ENCODE data around the gene IFNA8.
"Not testable (repeated sequence)": the region's sequence is repeated elsewhere in the genome, so short reads cannot be mapped to it uniquely, and the experiment has no call there.

Gene IFNA8

DNA sequence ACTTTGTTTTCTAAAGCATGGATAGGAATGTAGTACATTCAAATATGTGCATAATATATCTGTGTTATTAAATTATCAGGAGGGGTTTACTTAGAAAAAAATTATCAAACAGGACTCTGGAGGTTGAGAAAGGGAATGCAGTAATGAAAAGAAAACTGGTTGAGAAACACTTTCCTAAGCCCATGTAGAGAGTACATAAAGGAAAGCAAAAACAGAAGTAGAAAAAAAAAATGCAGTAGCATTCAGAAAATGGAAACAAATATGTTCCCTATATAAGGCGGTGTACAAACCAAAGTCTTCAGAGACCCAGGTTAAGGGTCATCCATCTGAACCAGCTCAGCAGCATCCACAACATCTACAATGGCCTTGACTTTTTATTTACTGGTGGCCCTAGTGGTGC lies at the start of gene IFNA8:
TSS of gene IFNA8 (plus strand) at position 301 of the 400 bp plus-strand sequence. CDS start at position 361, 60 bp downstream.
- ATAC-seq (no peak), DNase-seq (no peak)
- Mint-ChIP-seq H3K9me3 (no peaks in the 10 kb centered on the region), H3K27me3 (peaks cover 43% of the 10 kb centered on the region), H3K27ac (no peak within 1 kb of the TSS), H3K4me3 (no peak within 1 kb of the TSS), H3K4me1 (peaks cover 5% of the 10 kb centered on the region)

DNA sequence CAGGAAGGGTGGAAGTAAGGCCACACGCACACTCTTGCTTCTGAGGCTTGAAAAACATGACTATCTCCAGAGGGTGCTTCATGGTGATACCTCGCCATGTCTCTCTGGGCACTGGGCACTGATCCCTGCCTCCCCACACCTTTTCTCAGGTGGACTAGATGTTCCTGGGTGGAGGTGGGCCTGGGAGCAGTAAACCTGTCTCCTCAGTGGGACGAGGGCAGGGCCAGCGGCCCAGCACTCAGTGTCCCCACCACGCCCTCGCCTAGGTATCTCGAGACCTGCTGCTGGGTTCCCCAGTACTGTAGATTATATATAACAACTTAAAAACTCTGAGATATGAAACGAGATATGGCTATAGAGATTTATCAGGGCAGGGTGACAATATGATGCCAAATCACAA lies 46.6 kb upstream of the IFNA8 start:
- ATAC-seq, result no peak
- H3K27me3 Mint-ChIP-seq, result peaks cover 25% of the 10 kb centered on the region
- peaks cover 15% of the 10 kb centered on the region for H3K4me1 Mint-ChIP-seq
- DNase-seq, result no peak
- no peaks in the 10 kb centered on the region for H3K9me3 Mint-ChIP-seq
- H3K4me3 Mint-ChIP-seq, result no peak overlapping the region
- no peak overlapping the region for H3K27ac Mint-ChIP-seq

DNA sequence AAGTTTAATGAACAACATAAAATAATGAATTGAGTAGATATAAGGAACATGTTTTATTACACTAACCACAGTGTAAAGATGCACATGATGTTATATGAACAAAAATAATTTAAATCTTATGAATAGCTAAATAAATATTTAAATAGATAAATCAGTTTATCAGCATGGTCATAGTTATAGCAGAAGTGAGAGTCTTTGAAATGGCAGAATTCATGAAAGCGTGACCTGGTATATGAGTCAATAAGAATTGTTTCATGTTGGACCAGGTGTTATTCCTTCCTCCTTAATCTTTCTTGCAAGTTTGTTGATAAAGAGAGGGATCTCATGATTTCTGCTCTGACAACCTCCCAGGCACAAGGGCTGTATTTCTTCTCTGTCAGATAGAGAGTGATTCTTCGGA lies 41.7 kb upstream of the IFNA8 start:
- H3K27me3 Mint-ChIP-seq, result peaks cover 35% of the 10 kb centered on the region
- H3K9me3 Mint-ChIP-seq, H3K4me3 Mint-ChIP-seq, ATAC-seq, H3K4me1 Mint-ChIP-seq, DNase-seq, H3K27ac Mint-ChIP-seq: not testable (repeated sequence)

DNA sequence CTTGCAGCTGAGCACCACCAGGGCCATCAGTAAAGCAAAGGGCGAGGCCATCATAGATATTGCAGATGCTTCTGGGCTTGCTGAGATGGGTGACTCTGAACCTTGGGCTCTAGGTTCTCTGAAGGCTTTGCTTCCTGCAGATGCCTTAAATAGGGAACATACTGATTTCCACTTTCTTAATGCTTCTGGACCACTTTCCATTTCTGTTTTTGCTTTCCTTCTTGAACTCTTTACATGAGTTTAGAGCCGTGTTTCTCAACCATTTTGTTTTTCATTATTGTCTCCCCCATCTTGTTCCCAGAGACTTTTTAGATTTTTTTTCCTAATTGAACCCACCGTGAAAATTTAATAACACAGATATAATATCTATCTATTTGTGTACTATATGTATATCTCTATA lies 41.0 kb upstream of the IFNA8 start, which contains the start of gene IFNA13:
TSS of gene IFNA13 (minus strand) at position 101 of the 400 bp plus-strand sequence. CDS start at position 54, 47 bp downstream.
- Mint-ChIP-seq H3K27ac (no peak within 1 kb of the TSS), H3K4me1 (no peaks in the 10 kb centered on the region)

DNA sequence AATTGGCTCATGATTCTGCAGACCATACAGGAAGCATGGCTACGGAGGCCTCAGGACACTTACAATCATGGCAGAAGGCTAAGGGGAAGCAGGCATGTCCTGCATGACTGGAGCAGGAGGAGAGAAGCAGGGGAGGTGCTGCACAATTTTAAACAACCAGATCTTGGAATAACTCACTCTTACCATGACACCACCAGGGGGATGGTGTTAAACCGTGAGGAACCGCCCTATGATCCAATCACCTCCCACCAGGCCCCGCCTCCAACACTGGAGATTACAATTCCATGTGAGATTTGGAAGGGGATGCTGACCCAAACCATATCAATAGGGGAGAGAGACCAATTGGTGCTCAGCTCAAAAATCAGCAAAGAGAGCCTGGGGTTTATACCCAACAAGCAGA lies 37.5 kb upstream of the IFNA8 start:
- not testable (repeated sequence) for H3K4me3 Mint-ChIP-seq, DNase-seq, H3K27ac Mint-ChIP-seq

More for the DNA sequence above, 41.0 kb upstream of the IFNA8 start, which contains the start of gene IFNA13:
- DNase-seq, result no peak
- Mint-ChIP-seq H3K27me3 (peaks cover 34% of the 10 kb centered on the region), H3K4me3 (no peak within 1 kb of the TSS), H3K9me3 (no peaks in the 10 kb centered on the region)
- no peak for ATAC-seq

DNA sequence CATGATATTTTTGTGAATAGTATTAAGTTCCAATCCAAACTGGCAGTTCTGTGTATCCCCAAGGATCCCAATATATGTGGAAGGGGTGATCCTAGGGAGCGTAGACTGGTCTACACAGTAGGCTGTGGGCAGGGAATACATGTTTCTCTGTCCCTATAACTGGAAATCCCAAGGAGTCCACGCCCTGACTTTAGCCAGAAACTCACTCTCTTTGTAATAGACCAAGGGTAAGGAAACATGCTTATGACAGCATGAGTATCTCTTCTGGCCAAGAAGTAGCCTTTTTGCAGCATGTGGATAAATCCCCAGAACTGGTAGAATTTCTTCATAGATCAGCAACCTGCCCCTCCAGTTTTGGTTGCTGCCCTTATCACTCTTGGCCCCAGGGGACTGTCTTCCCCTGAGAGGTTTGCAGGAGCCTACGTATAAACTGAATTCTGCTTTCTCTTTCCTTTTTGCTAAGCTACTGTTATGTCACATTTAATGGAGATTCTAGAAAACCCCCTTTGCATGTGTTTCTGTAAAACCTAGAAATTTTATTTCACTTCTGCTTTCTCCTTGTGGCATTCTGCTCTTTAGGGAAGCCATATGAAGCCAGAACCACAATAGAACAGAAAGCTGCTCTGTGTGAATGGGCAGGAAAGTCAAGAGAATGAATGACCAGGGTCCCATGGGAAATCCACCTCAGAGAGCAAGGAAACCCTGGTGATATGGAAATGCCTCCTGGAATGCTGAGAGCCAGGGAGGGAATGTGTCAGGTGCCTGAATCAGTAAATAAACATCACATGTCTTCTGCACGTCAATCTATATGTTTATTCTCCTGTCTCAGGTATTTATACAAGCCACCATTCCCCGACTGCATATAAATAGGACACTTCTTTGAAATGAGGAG lies 27.2 kb upstream of the IFNA8 start:
- Mint-ChIP-seq H3K27me3 (peaks cover 42% of the 10 kb centered on the region), H3K4me3 (peak overlapping the region; percentile 40 to 60), H3K27ac (no peak overlapping the region), H3K4me1 (peaks cover 27% of the 10 kb centered on the region), H3K9me3 (no peaks in the 10 kb centered on the region)
- peak; percentile 97 for ATAC-seq
- DNase-seq, result no peak

More for the DNA sequence above, 37.5 kb upstream of the IFNA8 start:
- not testable (repeated sequence) for ATAC-seq, H3K4me1 Mint-ChIP-seq, H3K9me3 Mint-ChIP-seq
- peaks cover 13% of the 10 kb centered on the region for H3K27me3 Mint-ChIP-seq

DNA sequence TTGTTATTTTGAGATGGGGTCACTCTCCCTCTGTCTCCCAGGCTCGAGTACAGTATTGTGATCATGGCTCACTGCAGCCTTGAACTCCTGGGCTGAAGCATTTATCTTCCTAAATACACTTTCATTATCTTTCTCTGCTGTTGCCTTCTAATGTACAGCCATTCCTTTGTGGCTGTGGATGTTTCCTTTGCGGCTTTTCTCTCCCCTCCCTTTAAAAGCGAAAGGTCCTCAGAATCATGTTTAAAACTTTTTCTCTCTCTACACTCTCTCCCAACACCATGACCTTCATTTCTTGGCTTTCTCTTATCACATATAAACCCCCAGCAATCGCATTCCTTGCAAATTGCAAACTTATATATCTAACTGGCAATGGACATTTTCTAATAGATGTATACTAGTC lies 25.3 kb upstream of the IFNA8 start:
- ATAC-seq, result no peak
- no peaks in the 10 kb centered on the region for H3K9me3 Mint-ChIP-seq
- DNase-seq, result no peak
- H3K27me3 Mint-ChIP-seq, result peaks cover 42% of the 10 kb centered on the region
- H3K27ac Mint-ChIP-seq, result peak overlapping the region in 1 of 2 donors; percentile 18
- H3K4me1 Mint-ChIP-seq, result peaks cover 26% of the 10 kb centered on the region
- peak overlapping the region; percentile 1 to 2 for H3K4me3 Mint-ChIP-seq

DNA sequence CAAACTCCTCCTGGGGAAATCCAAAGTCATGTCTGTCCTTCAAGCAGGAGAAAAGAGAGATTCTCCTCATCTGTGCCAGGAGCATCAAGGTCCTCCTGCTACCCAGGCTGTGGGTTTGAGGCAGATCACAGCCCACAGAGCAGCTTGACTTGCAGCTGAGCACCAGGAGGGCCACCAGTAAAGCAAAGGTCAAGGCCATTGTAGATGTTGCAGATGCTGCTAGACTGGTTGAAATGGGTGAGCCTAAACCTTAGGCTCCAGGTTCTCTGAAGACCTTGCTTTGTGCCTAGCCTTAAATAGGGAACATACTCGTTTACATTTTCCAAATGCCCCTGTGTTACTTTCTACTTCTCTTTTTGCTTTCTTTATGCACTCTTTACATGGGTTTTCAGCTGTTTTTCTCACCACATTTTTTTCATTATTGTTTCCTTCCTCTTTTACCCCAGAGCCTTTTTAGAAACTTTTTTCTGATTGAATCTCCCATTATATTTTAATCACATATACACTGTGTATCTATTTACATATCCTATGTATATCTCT lies 23.7 kb upstream of the IFNA8 start, which contains the start of gene IFNA2:
TSS of gene IFNA2 (minus strand) at position 268 of the 540 bp plus-strand sequence. CDS start at position 199, 69 bp downstream.
- no peak for DNase-seq
- Mint-ChIP-seq H3K9me3 (no peaks in the 10 kb centered on the region), H3K27me3 (peaks cover 40% of the 10 kb centered on the region), H3K27ac (no peak within 1 kb of the TSS), H3K4me1 (peaks cover 16% of the 10 kb centered on the region), H3K4me3 (no peak within 1 kb of the TSS)
- no peak for ATAC-seq

DNA sequence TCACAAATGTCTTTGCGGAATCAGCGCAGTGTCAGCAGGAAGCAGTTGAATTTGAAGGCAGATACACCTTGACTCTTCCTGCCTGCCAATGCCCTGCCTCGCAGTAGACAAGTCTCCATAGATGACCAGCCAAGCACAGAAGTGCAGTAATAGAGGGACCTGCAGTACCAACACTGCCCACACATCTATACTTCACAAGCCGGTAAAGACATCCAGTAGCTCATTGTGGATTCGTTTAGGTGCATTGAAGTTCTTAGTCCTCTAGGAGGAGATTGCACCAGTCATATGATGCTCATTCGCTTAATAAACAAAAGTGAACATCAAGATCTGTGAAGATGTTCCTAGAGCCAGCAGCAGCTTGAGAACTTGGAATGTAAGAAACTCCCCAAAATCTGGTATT lies 16.6 kb upstream of the IFNA8 start:
- H3K27ac Mint-ChIP-seq, result no peak overlapping the region
- H3K4me3 Mint-ChIP-seq, result no peak overlapping the region
- H3K4me1 Mint-ChIP-seq, result peaks cover 11% of the 10 kb centered on the region
- no peaks in the 10 kb centered on the region for H3K9me3 Mint-ChIP-seq
- H3K27me3 Mint-ChIP-seq, result peaks cover 63% of the 10 kb centered on the region
- ATAC-seq (peak; percentile 84), DNase-seq (no peak)

DNA sequence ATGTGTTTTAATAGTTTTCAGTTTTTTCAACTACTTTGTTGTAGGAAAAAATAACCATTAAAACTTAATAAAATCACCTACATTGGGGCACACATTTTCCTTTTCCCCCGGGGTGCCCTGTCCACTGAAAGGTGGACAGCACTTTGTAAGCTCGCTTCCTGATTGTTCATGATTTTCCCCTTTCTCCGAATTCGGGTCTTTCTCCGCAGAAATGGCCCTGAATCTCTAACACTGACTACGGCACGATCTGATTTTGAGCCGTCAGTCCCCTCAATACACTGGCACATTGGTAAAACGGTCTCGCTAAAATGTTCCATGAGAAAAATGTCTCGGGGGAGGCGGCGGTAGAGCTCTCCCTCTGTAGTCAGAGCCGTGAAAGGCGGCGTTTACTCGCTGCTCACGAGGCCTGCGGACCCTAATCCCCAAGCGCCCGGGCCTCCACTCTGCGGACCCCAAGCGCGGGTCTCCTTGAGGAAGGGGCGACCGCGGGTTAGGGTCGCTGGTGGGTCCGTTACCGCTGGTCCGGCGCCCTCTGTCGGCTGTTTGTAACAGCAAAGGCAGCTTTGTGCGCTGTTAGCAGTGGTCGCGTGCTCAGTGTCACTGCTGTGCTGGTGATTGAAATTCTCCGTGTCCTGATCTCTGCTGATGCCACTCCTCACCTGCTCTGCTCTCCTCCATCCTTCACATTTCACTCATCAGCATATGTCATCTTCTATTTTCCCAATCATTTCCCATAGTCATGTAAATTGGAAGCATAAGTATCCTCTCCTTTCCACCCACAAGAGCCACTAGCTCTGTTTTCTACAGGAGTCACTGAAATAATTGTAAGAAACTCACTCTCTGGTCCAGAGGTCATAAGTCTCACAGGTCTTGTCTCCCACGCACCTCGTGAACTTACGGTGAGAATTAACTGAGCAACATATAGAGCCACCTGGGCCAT lies 12.9 kb upstream of the IFNA8 start:
- DNase-seq (peak; percentile 58 to 63), ATAC-seq (peak; percentile 86)
- Mint-ChIP-seq H3K9me3 (no peaks in the 10 kb centered on the region), H3K4me3 (peak overlapping the region; percentile 35 to 93), H3K4me1 (peaks cover 16% of the 10 kb centered on the region), H3K27ac (no peak overlapping the region), H3K27me3 (peaks cover 57% of the 10 kb centered on the region)

DNA sequence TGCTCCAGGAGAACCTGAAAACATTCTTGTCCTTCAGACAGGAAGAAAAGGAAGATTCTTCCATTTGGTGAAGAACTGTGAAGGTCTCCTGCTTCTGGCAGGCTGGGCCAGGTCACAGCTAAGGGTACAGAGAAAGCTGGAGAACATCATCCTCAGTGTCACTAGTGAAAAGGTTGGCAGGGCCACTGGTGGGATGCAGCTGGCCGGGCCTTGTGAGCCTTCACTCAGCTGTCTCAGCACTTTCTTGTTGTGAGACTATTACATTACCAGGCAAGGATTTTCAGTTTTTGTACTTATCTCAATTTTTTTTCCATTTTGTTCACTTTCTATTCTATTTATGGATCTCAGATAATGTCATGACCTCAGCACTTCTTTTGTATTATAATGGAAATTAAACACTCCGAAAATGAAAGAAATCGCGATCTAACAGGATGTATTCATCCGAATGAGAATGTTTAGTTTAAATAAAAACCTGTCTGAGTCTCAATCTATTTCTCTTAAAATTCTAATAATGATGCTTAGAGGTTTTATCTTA lies 9.9 kb upstream of the IFNA8 start:
- H3K27me3 Mint-ChIP-seq, result peaks cover 64% of the 10 kb centered on the region

DNA sequence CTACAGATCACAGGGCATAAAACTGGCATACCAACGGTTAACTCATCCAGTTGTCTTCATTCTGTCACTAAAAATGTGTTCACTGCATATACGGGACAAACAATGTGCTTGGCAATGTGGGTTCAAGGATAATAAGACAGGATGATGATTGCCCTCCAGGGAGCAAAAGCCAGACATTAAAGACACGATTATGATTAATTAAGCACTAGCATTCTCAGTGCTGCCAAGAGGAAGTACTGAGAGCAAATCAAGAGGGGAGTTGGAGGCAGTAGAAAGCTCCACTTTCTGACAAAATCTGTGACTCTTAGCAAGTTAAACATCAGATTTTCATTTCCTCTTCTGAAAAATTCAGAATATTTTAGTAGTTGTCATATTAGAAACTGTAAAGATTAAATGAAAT lies 9.0 kb upstream of the IFNA8 start:
- ATAC-seq (no peak), DNase-seq (no peak)
- Mint-ChIP-seq H3K9me3 (no peaks in the 10 kb centered on the region), H3K4me1 (peaks cover 27% of the 10 kb centered on the region), H3K27me3 (peaks cover 68% of the 10 kb centered on the region), H3K27ac (no peak overlapping the region), H3K4me3 (no peak overlapping the region)

More for the DNA sequence above, 9.9 kb upstream of the IFNA8 start:
- Mint-ChIP-seq H3K4me3 (no peak overlapping the region), H3K9me3 (no peaks in the 10 kb centered on the region), H3K4me1 (peaks cover 27% of the 10 kb centered on the region), H3K27ac (no peak overlapping the region)
- DNase-seq (no peak), ATAC-seq (no peak)

DNA sequence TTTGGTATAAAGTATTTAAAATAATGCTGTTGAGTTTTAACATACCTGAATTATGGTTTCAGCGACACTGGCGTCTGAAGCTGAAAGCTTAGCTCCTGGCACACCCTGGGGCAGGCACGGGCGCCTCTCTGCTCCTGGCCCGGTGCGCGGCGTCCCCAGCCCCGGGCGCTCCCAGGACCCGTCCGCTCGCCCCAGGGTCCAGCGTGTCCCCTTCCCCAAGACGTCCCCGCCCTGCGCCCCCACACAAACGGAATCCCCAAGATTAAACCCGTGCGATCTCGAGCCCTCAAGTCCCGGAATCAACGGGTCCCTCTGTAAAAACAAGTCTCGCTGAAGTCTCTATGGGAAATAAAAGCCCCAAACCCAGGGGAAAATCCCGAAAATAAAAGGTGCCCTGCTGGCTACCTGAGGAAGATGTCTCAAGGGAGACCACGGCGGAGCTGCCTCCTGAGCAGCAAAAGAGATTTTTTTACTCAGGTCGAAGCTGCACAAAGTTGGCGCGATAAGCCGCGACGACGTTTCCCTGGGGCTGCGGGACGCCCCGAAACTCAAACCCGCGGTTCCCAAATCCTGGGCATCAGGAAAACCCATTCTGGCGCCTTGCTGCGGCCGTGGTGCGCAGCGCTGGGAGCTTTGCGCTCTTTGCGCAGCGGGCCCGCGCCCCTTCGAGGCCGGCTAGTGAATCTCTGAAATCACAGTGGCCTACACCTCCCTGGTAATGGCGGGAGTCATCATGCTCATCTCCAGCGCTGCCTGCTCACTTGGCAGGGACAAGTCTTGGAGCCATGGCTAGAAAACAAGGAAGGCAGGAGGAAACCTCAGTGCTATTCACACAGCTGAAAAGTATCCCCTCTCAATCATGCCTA lies 6.3 kb upstream of the IFNA8 start:
- Mint-ChIP-seq H3K9me3 (no peaks in the 10 kb centered on the region), H3K4me1 (peaks cover 17% of the 10 kb centered on the region), H3K27me3 (peaks cover 73% of the 10 kb centered on the region), H3K4me3 (peak overlapping the region; percentile 77 to 82), H3K27ac (peak overlapping the region in 1 of 2 donors; percentile 43)
- ATAC-seq (peak; percentile 73), DNase-seq (peak in 1 of 2 donors; percentile 24)

DNA sequence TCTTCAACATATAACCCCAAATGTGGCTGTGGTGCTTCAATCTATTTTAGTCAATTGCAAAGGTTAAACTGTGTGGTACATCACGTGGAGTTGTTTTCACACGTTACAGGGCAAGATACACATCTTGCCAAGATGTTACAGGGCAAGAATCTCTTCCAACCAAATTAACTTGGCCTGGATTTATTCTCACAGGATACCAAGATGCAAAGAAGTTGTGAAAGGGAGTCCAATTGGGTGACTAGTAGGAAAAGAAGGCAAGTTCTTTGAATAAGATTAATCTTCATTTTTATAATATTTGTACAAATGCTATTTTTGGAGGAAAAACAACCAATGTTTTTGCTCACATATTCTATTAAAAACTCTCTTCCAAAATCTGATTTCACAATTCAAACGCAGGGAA lies 4.8 kb upstream of the IFNA8 start:
- ATAC-seq (no peak), DNase-seq (no peak)
- H3K4me3 Mint-ChIP-seq, result no peak overlapping the region
- H3K4me1 Mint-ChIP-seq, result peaks cover 17% of the 10 kb centered on the region
- H3K27me3 Mint-ChIP-seq, result peaks cover 66% of the 10 kb centered on the region
- no peaks in the 10 kb centered on the region for H3K9me3 Mint-ChIP-seq
- no peak overlapping the region for H3K27ac Mint-ChIP-seq
